Measurements from ENCODE around the gene SASS6. TPM values are rescaled to one million over a fixed set of nuclear protein-coding genes. Genes with fewer than 3 reads are reported as not detected.

The SASS6 gene
- total RNA-seq, 4 donors from 2014 or later: 1.9 to 6.8 (median 3.8) TPM

GRCh38 chr1:100164702-100165101, 32.0 kb upstream of the SASS6 start:
- no peak for TF ChIP-seq CTCF (IDR thresholded peaks at IDR 0.05)
- no peak for TF ChIP-seq POLR2A (IDR thresholded peaks at IDR 0.05)
- Histone ChIP-seq H3K27ac (no peak overlapping the region), H3K4me3 (no peak overlapping the region), H3K36me3 (no peaks in the 10 kb centered on the region), H3K27me3 (no peaks in the 10 kb centered on the region), H3K4me1 (no peaks in the 10 kb centered on the region), H3K9me3 (no peaks in the 10 kb centered on the region)
- DNase-seq: no peak
- intact Hi-C loops (cut with DNase I): no loop called here
- WGBS, 2 donors: 85 to 86% methylated on average over 5 of the region's 5 CpGs

GRCh38 chr1:100164216-100164615, 31.5 kb upstream of the SASS6 start:
- 65 to 71% methylated on average over 2 of the region's 2 CpGs for WGBS, 2 donors
- no peaks in the 10 kb centered on the region for H3K36me3 ChIP-seq

GRCh38 chr1:100162881-100163280, 30.2 kb upstream of the SASS6 start:
- no peaks in the 10 kb centered on the region for H3K36me3 ChIP-seq
- no peaks in the 10 kb centered on the region for H3K4me1 ChIP-seq
- no peak for DNase-seq
- TF ChIP-seq CTCF (IDR thresholded peaks at IDR 0.05) (no peak), POLR2A (IDR thresholded peaks at IDR 0.05) (no peak)
- H3K4me3 ChIP-seq: no peak overlapping the region
- H3K9me3 ChIP-seq: no peaks in the 10 kb centered on the region
- no peak overlapping the region for H3K27ac ChIP-seq
- intact Hi-C loops (cut with DNase I): no loop called here
- no peaks in the 10 kb centered on the region for H3K27me3 ChIP-seq

More at GRCh38 chr1:100164216-100164615, 31.5 kb upstream of the SASS6 start:
- no peak overlapping the region for H3K27ac ChIP-seq
- H3K4me3 ChIP-seq: no peak overlapping the region
- intact Hi-C loops (cut with DNase I): no loop called here
- no peaks in the 10 kb centered on the region for H3K27me3 ChIP-seq
- no peaks in the 10 kb centered on the region for H3K4me1 ChIP-seq
- H3K9me3 ChIP-seq: no peaks in the 10 kb centered on the region
- TF ChIP-seq CTCF (IDR thresholded peaks at IDR 0.05) (no peak), POLR2A (IDR thresholded peaks at IDR 0.05) (no peak)
- DNase-seq: no peak

DNA sequence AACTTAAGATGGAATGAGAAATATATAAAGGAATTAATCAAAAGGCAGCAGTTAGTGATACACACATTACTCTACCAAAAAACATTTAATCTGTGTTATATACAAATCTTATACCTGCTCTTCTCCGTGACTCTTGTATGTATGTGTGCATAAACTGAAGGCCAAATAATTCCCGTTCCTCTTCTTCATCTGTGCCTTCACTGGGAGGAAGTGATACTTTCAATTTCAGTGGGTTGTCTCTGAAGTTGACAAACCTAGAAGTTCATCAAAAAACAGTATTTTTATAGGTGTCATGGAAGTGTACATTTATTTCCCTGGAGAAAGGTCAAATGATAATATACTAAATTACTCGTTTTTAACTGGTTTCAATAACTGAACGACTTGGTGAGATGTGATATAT, 19.5 kb upstream of the SASS6 start:
- Histone ChIP-seq H3K36me3 (peaks cover 0 to 38% (median 0%) of the 10 kb centered on the region in 3 donors), H3K27me3 (no peaks in the 10 kb centered on the region), H3K9me3 (no peaks in the 10 kb centered on the region), H3K4me1 (no peaks in the 10 kb centered on the region), H3K4me3 (no peak overlapping the region), H3K27ac (no peak overlapping the region)
- WGBS, 2 donors: 73 to 75% methylated on average over 4 of the region's 4 CpGs
- DNase-seq: no peak
- intact Hi-C loops (cut with DNase I): no loop called here
- TF ChIP-seq CTCF (IDR thresholded peaks at IDR 0.05) (no peak), POLR2A (IDR thresholded peaks at IDR 0.05) (no peak)

- 66 to 70% methylated on average over 2 of the region's 2 CpGs for WGBS, 2 donors
- intact Hi-C loops (cut with DNase I): no loop called here
These were observed 18.9 kb upstream of the SASS6 start for GRCh38 chr1:100151679-100152078.

More at GRCh38 chr1:100151679-100152078, 18.9 kb upstream of the SASS6 start:
- Histone ChIP-seq H3K9me3 (no peaks in the 10 kb centered on the region), H3K4me1 (no peaks in the 10 kb centered on the region), H3K4me3 (no peak overlapping the region), H3K36me3 (peaks cover 0 to 44% (median 0%) of the 10 kb centered on the region in 3 donors), H3K27me3 (no peaks in the 10 kb centered on the region), H3K27ac (no peak overlapping the region)
- DNase-seq: no peak
- TF ChIP-seq POLR2A (IDR thresholded peaks at IDR 0.05) (no peak), CTCF (IDR thresholded peaks at IDR 0.05) (no peak)
